ENCODE data around the gene OLIG1.

OLIG1 gene

DNA sequence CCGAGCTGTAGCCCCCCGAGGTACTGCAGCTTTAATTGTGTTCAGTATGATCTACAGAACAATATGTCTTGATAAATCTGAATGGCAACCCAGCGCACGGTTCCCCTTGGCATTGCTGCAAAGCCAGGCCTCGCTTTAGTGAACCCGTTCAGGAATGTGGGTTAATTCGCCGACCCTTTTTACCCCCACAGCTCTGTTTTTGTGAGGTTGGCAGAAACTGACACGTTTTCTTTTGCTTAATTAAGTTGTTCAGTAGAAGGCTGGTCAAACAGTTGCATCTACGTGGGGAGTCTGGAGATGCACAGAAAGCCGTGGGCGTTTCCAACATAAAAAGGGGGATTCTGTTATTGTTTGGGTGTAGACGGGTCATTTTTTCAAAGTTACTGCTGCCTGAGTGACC, 43.2 kb downstream of the OLIG1 start:
- DNase-seq (ENCODE audit: extremely low read depth, insufficient read length), result no peak
- Histone ChIP-seq H3K27me3 (replicated peaks; ENCODE audit: control insufficient read depth, insufficient read depth, low read length) (peaks cover 1% of the 10 kb centered on the region), H3K36me3 (ENCODE audit: control insufficient read depth, insufficient read depth, low read length) (no peaks in the 10 kb centered on the region), H3K4me3 (replicated peaks; ENCODE audit: low read depth, low read length) (no peak overlapping the region)
- TF ChIP-seq, protein P1, sequence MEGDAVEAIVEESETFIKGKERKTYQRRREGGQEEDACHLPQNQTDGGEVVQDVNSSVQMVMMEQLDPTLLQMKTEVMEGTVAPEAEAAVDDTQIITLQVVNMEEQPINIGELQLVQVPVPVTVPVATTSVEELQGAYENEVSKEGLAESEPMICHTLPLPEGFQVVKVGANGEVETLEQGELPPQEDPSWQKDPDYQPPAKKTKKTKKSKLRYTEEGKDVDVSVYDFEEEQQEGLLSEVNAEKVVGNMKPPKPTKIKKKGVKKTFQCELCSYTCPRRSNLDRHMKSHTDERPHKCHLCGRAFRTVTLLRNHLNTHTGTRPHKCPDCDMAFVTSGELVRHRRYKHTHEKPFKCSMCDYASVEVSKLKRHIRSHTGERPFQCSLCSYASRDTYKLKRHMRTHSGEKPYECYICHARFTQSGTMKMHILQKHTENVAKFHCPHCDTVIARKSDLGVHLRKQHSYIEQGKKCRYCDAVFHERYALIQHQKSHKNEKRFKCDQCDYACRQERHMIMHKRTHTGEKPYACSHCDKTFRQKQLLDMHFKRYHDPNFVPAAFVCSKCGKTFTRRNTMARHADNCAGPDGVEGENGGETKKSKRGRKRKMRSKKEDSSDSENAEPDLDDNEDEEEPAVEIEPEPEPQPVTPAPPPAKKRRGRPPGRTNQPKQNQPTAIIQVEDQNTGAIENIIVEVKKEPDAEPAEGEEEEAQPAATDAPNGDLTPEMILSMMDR (IDR thresholded peaks at IDR 0.05; ENCODE audit: insufficient read depth, low read length, poor library complexity, severe bottlenecking), result no peak

DNA sequence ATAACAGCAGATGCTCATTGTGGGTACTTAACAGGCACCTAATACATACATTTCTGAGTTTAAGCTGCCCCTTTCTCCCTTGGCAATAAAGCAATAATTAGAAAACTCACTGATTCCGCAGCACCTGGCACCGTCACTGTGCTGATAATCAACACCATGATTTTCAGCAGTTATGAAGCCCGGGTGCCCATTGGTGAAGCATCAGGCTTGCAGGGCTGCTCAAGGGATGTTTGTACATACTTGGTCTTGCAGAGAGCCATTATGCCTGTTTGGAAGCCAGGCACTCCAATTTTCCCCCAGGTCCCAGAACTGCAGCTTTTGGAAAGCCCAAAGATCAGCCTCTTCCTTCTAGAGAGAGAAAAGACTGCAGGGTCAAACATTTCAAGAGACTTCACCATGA, 44.3 kb downstream of the OLIG1 start:
- DNase-seq (ENCODE audit: extremely low read depth, insufficient read length), result no peak
- Histone ChIP-seq H3K27me3 (replicated peaks; ENCODE audit: control insufficient read depth, insufficient read depth, low read length) (peaks cover 1% of the 10 kb centered on the region), H3K4me3 (replicated peaks; ENCODE audit: low read depth, low read length) (no peak overlapping the region), H3K36me3 (ENCODE audit: control insufficient read depth, insufficient read depth, low read length) (no peaks in the 10 kb centered on the region)
- TF ChIP-seq, protein P1 (IDR thresholded peaks at IDR 0.05; ENCODE audit: insufficient read depth, low read length, poor library complexity, severe bottlenecking), result no peak

GRCh38 chr21:33115631-33116510, 45.9 kb downstream of the OLIG1 start:
- TF ChIP-seq, protein P1 (IDR thresholded peaks at IDR 0.05; ENCODE audit: insufficient read depth, low read length, poor library complexity, severe bottlenecking), result no peak
- H3K4me3 ChIP-seq (replicated peaks; ENCODE audit: low read depth, low read length), result no peak overlapping the region
- H3K36me3 ChIP-seq (ENCODE audit: control insufficient read depth, insufficient read depth, low read length), result no peaks in the 10 kb centered on the region
- H3K27me3 ChIP-seq (replicated peaks; ENCODE audit: control insufficient read depth, insufficient read depth, low read length), result peaks cover 1% of the 10 kb centered on the region; the same call in 1 of the 2 replicates
- DNase-seq (ENCODE audit: extremely low read depth, insufficient read length), result no peak

DNA sequence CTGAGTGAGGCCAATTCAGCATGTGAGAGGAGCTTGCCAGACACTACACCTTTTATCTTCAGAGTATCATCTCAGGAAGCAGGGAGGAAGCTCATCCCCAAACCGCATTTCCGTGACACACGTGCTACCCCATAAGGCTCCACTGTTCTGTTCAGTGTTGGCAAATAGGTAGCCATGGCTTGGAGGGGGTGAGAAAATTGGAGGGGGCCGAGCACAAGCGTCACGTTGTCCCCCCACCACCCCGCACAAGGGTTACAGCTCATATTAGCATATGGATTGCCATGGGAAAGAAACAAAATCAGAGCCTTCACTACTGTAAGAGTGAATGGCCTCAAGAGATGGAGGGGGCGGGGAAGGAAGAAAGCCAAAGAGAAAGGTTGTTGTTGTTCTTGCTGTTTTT, 46.7 kb downstream of the OLIG1 start:
- no peak for DNase-seq (ENCODE audit: extremely low read depth, insufficient read length)
- TF ChIP-seq, protein P1 (IDR thresholded peaks at IDR 0.05; ENCODE audit: insufficient read depth, low read length, poor library complexity, severe bottlenecking), result no peak
- no peak overlapping the region for H3K4me3 ChIP-seq (replicated peaks; ENCODE audit: low read depth, low read length)
- H3K36me3 ChIP-seq (ENCODE audit: control insufficient read depth, insufficient read depth, low read length), result no peaks in the 10 kb centered on the region
- H3K27me3 ChIP-seq (replicated peaks; ENCODE audit: control insufficient read depth, insufficient read depth, low read length), result no peaks in the 10 kb centered on the region; the same call in 1 of the 2 replicates

GRCh38 chr21:33117101-33117888, 47.4 kb downstream of the OLIG1 start:
- no peaks in the 10 kb centered on the region; the same call in 1 of the 2 replicates for H3K27me3 ChIP-seq (replicated peaks; ENCODE audit: control insufficient read depth, insufficient read depth, low read length)
- no peak for DNase-seq (ENCODE audit: extremely low read depth, insufficient read length)
- no peak overlapping the region for H3K4me3 ChIP-seq (replicated peaks; ENCODE audit: low read depth, low read length)
- TF ChIP-seq, protein P1 (IDR thresholded peaks at IDR 0.05; ENCODE audit: insufficient read depth, low read length, poor library complexity, severe bottlenecking), result no peak
- no peaks in the 10 kb centered on the region for H3K36me3 ChIP-seq (ENCODE audit: control insufficient read depth, insufficient read depth, low read length)
